SK-N-SH (cell line): Measurements from ENCODE around the gene CBFA2T3.

Source experiments
- CTCF ChIP-seq: fragments of 200-600 bp; sonication (generic); IDR thresholded peaks from 2 replicates; pipeline ENCODE4 v1.6.1; 2017; ENCODE audit warnings: antibody characterized with exemption, mild to moderate bottlenecking, moderate library complexity
- FOXM1 ChIP-seq: IDR thresholded peaks from 2 replicates; pipeline ENCODE4 v1.4.0; 2012; ENCODE audit warnings: low read depth, mild to moderate bottlenecking

- TF ChIP-seq CTCF: no peak
- TF ChIP-seq FOXM1: no peak
Observed at GRCh38 chr16:88978608-88979346, 1.8 kb upstream of the CBFA2T3 start.
